OCI-LY1 (cell line): ENCODE results near the gene CSNK1A1.

ENCODE experiments used
- EZH2 ChIP-seq: fragments of 200-600 bp; sonication (generic), shearing (Covaris generic); IDR thresholded peaks from 2 replicates; pipeline ENCODE4 v1.8.0; 2017; ENCODE audit warnings: borderline replicate concordance, mixed run types, mild to moderate bottlenecking, antibody characterized with exemption, low read length, moderate library complexity, mixed read lengths
- TF ChIP-seq, protein P1 (sequence below): fragments of 200-600 bp; sonication (generic), shearing (Covaris generic); IDR thresholded peaks from 2 replicates; pipeline ENCODE4 v1.5.1; 2017; ENCODE audit warnings: mild to moderate bottlenecking, antibody characterized with exemption, low read length, moderate library complexity, mixed read lengths

DNA sequence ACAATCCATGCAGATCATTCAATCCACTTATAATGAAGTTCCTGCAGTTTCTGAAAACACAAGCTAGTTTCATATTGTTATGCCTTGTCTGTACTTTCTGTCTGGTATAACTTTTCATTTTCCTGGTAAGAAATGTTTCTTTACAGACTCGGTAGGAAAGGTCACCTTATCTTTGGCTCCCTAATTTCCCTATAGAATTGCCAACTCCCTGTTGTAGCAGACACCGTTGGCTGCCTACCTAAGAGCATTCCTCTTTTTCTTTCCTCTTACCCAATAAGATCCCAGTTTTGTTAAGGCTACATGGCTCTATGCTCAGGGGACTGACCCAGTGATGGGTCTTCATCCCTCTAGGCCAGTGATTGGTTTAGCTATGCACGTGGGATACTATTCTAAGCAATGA is 23.9 kb upstream of the CSNK1A1 start:
- TF ChIP-seq, protein P1, sequence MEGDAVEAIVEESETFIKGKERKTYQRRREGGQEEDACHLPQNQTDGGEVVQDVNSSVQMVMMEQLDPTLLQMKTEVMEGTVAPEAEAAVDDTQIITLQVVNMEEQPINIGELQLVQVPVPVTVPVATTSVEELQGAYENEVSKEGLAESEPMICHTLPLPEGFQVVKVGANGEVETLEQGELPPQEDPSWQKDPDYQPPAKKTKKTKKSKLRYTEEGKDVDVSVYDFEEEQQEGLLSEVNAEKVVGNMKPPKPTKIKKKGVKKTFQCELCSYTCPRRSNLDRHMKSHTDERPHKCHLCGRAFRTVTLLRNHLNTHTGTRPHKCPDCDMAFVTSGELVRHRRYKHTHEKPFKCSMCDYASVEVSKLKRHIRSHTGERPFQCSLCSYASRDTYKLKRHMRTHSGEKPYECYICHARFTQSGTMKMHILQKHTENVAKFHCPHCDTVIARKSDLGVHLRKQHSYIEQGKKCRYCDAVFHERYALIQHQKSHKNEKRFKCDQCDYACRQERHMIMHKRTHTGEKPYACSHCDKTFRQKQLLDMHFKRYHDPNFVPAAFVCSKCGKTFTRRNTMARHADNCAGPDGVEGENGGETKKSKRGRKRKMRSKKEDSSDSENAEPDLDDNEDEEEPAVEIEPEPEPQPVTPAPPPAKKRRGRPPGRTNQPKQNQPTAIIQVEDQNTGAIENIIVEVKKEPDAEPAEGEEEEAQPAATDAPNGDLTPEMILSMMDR, result no peak
- TF ChIP-seq EZH2, result no peak
